GM19238 (cell line): ENCODE results near the gene POC1A.

Source experiments
- DNase-seq: peaks from one replicate; pipeline ENCODE4 v3.0.0; 2011; ENCODE audit warnings: low spot score; ENCODE audit not compliant: insufficient read length

POC1A gene

DNA sequence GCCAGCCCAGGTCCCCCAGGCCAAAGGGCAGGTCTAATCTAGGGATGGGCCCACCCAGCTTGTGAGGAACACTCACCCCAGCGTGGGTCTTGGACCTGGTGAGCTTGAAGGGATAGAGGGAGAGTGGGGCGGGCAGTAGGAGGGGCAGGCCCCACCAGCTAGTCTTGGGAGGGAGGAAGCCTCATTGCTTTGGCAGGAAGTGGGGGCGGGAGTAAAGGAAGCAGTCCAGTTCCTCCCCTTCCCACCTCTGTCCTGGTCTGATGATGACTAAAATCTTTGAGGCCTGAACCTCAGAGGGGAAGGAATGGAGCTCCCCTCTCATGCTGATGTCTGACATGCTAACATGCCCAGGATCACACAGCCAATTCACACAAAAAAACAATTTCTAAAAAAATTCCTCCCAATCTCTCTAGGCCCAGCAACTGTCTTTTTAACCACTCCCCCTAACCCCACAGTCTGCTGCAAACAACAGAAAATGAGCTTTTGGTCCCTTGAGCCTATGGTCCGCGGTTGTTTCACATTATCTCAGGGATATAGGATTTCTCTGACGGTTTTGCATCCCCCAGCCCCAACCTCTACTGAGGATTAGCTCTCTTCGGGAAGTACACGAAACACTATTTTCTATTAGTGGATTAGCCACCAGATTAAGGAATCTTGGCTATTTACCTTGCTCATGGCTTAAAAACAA lies 67.1 kb downstream of the POC1A start:
- no peak for DNase-seq

DNA sequence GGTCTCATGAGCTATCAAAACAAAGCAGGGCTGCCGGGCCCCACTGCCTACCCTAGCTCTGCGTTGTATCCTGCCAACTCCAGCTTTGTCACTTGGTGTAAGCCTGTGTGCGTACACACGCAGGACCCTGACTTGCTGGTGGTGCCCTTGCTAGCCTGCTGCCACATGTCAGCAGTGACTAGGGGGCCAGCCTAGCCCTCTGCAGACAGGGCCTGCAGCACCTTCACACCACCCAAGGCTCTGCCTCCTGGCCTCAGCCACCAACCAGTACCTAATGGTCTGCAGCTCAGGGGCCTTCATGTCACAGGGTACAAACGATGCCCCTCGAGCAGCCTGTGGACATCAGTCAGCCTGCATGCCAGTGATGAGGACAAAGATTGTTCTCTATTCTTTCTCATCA lies 67.8 kb downstream of the POC1A start:
- no peak for DNase-seq

DNA sequence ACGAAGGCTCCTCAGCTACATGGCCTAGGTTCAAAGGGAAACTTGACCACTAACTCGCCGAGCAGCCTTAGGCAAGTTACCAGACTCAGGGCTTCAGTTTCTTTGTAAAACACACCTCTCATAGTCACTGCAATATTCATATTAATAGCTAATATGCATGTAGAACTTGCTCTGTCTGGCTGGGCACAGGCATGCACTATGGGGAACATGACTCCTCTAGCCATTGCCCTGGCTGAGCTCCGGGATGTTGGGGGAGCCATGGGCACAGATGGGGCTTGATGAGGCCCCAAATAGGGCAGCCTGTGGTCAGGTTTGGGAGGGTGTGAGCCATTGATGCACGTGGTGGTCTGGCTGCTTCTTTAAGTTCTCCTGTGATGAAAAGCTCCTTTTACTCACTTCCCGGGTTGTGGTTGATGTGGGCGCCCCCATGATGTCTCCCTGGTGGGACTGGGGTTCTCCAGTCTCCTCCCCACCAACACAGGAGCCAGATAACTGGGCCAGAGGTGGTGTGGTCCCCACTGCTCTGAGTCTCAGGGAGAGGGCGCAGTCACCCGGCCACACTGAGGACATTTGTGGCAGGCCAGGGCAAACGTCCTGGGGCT lies 68.4 kb downstream of the POC1A start:
- DNase-seq = no peak

DNA sequence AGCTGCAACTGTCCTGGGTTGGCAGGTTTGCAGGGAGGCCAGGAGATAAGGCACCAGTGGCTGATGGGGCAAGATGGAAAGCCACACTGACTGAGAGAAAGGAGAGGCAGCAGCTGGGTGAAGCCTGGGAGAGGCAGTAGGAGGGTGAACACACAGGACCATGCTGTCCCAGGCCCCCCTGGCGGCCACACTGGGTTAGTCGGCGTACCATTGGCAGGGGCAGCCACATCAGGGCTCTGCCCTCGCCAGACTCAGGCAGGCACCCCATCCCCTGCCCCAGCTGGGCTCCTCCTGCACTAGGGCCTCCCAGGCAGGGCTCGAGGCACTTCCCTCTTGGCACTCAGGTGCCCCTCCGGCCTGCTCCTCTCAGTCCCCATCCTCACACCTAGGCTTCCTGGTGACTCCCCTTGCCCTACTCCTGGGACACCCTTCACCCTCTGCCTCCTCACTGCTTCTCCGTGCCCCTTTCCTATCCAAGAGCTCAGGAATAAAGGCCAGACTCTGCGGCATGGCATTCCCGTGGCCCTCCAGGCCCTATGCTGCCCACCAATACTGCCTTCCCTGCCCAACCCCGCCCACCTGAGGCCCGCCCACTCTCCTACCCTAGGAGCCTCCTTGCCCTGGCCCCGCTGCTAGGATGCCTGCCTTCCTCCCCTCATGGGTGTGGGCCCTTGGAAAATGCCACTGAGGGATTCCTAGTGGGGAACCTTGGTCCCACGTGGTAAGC lies 69.1 kb downstream of the POC1A start:
- no peak for DNase-seq

DNA sequence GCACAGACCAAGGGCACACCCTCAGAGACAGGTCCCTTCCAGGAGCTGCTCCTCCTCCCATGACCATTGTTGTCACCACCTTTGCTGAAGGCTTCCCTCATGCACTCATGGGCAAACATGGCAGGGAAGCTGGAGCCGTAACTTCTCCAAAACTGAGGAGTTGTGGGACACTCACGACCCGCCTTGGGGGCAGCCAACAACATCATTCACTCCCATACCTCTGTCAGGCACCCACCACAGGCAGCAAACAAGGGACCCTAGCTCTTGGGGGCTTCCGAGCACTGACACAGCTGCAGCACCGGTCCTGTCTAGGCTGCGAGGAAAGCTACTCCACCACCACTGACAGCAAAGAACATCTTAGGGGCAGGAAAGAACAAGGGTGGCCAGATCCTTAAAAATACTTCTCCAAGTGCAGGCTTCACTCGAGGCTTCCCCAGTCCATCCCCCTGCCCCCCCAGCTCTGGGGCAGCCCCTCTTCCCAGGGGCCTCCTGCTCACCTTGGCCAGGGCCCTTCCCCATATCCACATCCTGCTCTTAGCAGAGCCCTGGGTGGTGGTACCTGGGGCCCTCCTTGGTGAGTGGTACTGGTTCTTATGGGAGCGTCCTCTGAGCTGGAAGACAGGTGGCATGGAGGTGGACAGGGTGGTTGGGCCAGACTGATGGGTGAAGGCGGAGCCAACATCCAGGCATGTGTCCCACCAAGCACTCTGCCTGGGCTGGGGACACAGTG lies 69.8 kb downstream of the POC1A start:
- no peak for DNase-seq

DNA sequence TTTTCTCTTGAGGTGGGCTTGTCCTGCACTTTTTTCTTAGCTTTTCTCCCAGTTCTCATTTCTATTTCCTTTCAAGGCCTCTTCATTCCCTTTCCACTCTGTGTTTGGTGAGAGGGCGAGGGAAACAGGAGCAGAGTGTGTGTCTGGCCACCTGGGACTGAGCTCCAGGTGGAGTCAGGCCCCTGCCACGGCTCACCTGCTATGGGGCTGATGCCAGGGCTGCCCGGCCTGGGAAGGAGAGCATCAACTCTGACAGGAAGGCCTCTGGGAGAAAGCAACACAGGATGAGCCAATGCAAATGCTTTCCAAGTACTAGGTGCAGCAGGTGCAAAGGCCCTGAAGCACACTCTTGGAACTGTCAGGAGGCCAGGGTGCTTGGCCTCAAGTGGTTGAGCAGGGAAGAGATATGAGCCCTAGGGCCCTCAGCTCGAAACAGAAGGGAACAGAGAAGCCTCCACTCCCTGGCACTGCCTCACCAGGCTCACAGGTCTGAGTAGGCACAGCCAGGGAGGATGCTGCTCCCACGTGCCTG lies 70.6 kb downstream of the POC1A start:
- no peak for DNase-seq

DNA sequence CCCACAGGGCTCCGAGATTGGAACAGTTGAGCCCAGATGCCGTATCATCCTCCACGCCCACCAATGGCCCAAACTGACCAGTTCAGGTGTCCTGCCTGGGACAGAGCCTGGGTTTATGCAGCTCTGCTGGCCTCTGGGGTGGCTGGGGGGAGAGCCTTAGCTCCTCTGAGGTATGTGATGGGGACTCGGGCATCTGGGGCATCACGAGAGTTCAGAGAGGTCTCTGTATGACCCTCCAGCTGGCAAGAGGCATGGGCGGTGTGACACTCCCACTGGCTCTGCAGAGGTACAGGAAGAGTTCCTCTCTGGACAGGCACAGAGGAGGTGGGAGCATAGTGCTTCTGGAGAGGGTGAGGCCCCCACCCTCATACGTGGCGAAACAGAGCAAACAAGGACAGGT lies 71.3 kb downstream of the POC1A start:
- DNase-seq = no peak

DNA sequence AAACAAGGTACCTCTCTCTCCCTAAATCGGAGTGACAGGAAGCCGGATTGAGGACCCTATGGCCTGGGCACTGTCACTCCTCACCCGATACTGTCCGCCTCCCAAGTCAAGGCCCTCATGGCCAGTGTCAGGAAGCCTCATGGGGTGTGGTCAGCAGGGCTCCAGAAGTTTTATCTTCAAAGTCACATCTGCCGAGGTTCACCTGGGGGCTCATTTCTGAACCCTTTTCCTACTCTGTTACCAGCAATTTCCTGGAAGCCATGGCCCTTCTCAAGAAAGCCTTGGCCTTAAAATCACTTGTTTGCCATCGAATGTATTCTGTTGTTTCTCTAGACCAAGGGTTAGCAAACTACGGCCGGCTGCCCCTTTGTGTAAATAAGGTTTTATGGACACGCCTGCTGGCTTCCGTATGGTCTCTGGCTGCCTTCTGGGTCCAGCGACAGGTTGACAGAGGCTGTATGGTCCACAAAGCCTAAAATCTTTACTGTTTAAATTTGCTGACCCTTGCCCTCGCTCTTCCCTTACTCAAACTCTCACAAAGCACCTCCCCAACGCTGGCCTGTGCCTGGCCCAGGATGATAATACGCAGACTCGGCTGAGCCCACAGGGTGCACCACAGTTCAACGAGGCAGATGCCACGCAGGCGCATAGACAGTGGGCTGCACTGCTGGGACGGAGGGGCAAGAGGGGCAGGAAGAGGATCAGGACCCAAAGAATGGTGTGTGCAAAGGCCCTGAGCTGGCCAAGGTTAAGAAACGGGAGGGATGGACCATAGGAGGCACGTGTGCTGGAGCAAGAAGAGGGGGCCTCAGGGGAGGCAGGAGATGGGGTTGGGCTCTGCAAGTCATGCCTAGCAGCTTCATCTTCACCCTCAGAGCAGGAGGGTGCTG lies 73.1 kb downstream of the POC1A start:
- no peak for DNase-seq

DNA sequence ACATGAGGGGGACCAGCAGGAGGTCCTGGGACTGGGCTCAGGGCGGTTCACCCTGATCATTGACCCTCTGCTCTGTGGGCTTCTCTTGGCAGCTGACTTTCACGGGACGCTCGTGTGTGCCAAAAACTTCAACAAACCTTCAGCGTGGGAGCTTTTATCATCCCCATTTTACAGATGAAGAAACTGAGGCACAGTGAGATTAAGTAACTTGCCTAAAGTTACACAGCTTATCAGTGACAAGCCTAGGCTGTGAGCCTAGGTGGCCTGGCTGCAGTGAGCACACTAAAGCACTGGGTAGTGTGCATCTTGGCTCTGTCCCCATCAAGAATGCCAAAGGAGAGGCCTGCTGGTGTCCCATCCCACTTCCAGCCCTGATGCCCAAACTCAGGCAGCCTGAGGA lies 74.3 kb downstream of the POC1A start:
- no peak for DNase-seq

DNA sequence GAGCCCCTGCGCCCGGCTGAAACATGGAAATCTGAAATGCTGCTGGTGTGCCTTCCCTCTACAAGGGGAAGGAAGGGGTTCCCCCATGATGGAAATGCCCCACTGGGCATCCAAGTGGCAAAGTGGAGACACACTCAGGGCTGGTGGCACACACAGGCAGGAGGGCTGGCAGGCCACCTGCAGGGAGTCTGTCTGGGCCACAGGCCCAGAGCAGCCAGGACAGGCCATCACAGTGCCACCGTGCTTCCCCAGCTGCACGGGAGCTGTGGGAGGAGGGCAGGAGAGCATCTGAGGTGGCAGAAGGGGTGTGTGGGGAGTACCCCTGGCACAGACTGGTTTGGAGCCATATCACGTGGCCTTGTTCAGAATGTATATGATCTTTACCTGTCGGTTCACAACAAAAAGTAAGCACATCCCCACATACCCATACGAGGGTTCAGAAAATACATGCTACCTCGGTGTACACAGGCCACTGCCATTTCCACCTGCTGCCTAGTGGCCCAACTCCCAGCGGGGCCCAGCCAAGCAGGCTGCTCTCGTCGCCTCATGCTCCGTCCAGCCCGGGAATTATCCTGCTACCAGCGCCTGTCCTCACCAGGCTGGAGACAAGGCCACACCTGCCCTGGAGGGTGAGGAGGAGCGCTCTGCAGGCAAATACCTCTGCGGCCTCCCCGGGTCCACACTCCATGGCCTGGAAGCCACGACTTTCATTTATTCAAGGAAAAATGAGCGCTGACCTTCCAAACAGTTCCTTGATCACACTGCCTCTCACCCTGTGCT lies 75.3 kb downstream of the POC1A start:
- DNase-seq = no peak

DNA sequence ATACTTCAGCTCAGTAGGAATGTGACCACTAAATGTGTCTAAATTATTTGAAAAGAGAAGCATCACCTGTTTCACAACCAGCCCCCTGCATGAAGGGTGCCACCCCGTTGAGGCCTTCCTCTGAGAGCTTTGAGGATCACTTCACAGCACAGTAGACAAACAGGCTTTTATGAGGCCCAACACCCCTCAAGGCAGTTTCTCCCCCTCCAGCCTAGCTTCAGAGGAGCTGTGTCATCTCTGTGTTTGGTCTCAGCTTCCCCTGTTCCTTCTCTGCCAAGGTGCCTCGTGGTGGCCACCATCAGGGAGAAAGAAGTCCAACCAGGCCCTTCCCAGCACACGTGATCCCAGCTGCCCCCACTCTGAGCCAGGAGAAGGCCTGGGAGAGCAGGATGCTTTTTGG lies 76.3 kb downstream of the POC1A start:
- DNase-seq = no peak

DNA sequence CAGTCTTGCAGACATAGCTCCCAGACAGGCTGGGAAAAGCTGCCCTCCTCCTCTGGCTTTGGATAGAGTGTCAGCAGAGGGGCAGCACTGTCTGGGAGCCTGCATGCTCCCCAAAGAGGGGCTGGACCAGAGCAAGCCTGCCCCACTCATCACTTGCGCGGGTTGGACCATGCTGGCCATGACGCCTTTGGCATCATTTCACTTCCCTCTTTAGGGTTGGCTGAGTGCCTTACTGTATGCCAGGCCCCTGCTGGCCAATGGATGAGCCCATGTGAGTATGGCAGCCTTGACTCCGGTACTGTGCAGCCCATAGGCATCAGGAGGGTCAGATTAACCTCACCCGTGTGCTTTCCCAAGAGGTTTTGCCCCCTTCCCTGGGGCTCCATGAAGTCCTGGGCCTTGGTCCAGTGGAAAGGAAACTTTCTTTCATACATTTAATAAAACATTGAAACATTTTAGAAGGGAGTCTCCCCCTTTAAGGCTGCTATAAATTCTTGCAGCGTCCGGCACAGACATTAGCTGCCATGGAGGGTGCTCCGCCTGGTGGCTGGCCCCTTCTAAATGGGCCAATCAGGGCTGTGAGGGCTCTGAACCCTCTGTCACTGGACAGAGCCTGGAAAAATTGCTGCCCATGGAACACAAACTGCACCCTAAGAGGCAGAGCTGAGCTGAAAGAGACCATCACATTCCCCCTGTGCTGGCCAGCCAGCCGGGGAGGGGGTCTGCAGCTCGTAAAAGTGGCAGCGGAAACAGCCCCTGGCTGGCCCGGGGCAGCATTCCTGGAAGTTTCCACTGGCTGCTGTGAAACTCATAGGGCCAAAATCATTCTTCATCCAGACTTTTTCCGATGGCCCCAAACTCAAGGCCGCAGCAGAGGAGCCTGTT lies 77.1 kb downstream of the POC1A start:
- no peak for DNase-seq

DNA sequence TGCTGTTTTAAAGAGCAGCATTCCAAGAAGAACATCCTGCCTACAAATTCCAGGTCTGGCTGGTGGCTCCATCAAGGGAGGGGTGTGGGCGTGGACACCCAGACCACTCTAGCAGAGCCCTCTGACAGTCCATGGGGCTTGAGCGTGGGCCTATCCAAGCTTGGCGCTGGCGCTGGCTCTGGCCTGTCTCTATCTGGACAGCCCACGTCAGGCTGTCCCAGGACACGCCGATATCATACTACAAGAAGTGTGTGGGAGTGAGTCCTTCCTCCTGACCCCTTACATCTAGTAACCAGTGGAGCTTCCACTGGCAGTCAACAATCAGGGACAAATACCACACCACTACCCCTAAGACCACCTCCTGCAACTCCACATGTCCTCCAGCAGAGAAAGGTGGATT lies 80.7 kb downstream of the POC1A start:
- no peak for DNase-seq

DNA sequence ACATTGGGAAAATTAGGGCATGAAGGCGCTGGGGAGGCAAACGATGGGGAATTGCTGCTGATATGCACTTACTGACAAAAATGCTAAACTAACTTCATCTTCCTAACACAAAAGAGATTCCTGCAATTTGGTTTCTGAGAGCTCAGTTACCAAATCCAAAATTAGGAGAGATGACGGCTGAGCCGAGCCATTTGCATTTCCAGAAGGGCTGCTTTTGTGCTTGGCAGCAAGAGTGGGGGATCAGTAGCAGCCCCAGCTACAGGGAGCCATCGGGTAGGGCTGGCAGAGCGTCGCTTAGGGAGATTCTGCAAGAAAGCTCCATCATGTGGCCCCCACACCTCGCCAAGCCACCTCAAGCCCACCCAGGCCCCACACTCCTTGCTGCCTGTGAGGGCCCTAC lies 81.8 kb downstream of the POC1A start:
- DNase-seq = no peak

DNA sequence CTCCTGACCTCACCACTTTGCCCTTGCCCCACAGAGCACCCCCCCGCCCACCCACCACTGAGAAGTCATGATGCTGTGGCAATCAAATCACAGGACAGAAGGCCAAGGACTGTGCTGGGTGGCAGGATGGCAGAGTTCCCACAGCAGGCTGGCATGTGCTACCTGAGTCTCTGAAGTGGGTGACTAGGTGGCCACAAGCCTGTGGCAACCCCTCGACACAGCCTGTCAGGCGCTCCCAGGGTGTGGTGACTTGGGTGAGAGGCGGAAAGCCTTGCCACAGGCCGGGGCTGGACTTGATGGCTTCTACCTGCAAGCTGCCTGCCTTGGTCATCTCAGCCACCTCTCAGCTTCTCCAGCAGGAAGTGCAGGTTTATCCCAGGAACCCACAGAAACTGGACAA lies 82.2 kb downstream of the POC1A start:
- DNase-seq = no peak

DNA sequence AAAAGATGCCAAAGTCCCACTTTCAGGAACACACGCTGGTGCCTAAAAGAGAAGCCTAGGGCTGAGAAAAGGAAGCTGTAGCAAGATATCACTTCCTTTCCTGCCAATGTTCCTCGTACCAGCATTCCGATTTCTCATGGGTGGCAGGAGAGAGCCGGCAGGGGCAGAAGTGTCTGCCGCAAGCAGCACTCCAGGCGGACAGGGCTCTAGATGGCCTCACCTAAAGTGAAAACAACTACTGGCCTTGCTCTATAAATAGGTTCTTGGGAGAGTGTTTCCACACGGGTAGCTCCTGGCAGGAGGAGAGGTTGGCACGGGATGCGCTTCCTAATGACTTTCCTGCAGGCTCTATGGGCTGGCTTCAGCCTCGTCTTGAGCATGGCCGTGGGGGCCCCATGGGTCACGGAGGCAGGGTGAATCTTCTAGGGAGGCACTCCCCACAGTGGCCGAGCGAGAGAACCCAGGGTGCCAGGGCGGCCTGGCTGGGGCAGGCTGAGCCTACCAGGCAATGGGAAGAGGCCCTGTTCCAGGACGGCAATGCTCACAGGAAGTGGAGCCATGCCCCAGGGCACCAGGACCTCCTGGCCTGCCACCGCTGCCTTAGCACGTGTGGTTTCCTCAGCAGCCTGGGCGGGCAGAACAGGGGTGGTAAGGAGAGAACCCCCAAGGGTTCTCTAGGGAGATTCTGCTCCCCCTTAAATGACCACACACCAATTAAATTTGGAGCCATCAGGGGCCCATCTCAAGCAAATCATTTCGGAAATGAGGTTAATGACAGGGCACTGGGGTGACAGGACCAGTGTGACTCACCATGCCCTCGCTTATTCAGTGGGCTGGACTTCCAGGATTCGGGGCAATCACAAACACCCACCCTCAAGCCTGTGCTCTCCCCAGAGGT lies 83.2 kb downstream of the POC1A start:
- DNase-seq = no peak

DNA sequence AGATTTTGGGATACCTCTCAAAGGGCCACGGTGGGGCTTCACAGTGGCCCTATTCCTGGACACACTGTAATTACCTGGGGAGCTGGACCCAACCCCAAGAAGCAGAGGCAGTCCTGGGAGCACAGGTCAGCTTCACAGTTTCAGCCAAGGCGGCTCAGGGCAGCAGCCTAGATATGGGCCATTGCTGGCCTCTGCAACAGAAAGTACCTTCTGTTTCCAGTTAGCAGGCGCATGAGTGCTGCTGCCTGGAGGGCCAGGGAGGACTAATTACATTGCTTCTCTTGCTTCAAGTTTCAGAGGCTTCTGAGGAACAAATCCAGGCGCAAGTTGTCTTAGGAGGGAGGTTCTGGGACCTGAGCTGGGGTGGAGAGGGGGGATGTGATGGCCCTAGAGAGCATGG lies 84.4 kb downstream of the POC1A start:
- no peak for DNase-seq

DNA sequence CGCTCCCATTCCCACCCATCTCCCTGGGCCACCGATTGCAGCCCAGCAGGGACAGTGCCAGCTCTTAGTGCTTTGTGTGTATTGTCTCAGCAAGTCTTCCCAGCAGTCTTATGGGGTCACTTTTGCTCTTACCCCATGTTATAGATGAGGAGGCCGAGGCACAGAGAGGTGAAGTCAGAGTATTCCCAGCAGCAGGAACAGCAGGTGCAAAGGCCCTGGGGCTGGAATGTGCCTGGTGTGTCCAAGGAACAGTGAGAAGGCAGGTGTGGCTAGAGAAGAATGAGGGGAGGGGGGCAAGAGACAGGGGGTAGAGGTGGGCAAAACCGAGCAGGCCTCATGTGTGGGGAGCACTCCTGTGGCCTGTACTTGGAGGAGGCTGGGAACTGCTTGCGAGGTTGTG lies 85.1 kb downstream of the POC1A start:
- no peak for DNase-seq
